Measurements from ENCODE around the gene PPFIBP1. TPM values are rescaled to one million over a fixed set of nuclear protein-coding genes. Genes with fewer than 3 reads are reported as not detected.

The PPFIBP1 gene
- total RNA-seq, 3 donors from 2014 or later, result 34.4 to 86.5 (median 84.0) TPM

DNA sequence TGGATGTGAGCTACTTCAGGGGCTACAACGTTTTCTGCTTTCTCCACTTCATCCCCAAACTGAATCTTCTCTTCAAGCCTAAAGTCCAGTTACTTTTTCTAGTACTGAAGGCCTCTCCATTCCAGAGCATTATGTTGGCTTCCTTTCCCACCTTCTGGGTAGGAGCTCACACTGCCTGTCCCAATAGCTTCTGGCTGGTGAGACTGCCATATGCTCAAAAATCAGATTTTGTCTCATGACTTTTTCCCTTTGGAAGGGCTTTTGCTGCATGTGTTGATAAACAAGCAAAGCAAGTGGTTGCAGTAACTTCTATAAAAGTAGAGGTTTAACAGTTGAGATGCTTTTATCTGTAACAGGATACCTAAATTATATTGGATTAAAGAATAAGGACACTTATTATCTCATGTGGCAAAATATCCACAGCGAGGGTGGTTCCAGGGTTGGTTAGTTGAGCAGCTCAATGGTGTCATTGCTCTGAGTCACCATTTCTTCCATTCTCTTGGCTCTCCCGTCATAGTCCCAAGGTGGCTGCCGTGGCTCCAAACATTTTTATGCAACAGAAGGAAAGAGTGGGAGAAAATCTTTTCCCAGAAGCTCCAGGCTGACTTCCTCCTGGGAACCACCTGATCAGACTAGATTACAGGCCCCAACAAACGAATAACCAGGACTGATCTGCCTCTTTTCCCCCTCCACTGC, 15.1 kb upstream of the PPFIBP1 start:
- no peaks in the 10 kb centered on the region for H3K27me3 ChIP-seq
- H3K27ac ChIP-seq, result no peak overlapping the region
- no peaks in the 10 kb centered on the region for H3K9me3 ChIP-seq
- no peaks in the 10 kb centered on the region for H3K4me1 ChIP-seq
- H3K4me3 ChIP-seq, result no peak overlapping the region
- no peak for DNase-seq (ENCODE audit: low spot score in 2 of 2)
- intact Hi-C loops (cut with DNase I; ENCODE audit: low total_unique reads), result no loop called here
- H3K36me3 ChIP-seq, result no peaks in the 10 kb centered on the region
- TF ChIP-seq CTCF (IDR thresholded peaks at IDR 0.05), result no peak
- no peak for TF ChIP-seq POLR2AphosphoS5 (IDR thresholded peaks at IDR 0.05)
- no peak for TF ChIP-seq POLR2A (IDR thresholded peaks at IDR 0.05)

- peak overlapping the region in 1 of 2 donors; percentile 43 for H3K27ac ChIP-seq
These were observed 12.8 kb upstream of the PPFIBP1 start for GRCh38 chr12:27511031-27511722.

DNA sequence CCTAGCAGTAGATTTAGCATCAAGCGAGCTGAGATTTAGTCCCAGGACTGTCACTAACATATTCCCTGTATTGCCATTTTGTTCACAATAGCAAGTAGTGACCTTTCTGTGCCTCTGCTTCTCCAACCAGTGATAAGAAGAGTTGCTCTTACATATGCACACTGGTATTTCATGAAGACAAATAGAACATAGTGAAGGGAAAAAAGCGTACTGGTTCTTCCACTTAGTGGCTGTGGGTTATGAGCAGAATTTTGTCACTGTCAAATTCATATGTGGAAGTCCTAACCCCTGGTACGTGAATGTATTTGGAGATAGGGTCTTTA, 12.3 kb upstream of the PPFIBP1 start:
- Histone ChIP-seq H3K4me3 (no peak overlapping the region), H3K4me1 (no peaks in the 10 kb centered on the region), H3K9me3 (no peaks in the 10 kb centered on the region), H3K36me3 (no peaks in the 10 kb centered on the region), H3K27ac (peak overlapping the region in 1 of 2 donors; percentile 43), H3K27me3 (no peaks in the 10 kb centered on the region)
- TF ChIP-seq CTCF (IDR thresholded peaks at IDR 0.05), result no peak
- no peak for TF ChIP-seq POLR2AphosphoS5 (IDR thresholded peaks at IDR 0.05)
- TF ChIP-seq POLR2A (IDR thresholded peaks at IDR 0.05), result no peak
- intact Hi-C loops (cut with DNase I; ENCODE audit: low total_unique reads), result no loop called here
- DNase-seq (ENCODE audit: low spot score in 2 of 2), result no peak

More at GRCh38 chr12:27511031-27511722, 12.8 kb upstream of the PPFIBP1 start:
- intact Hi-C loops (cut with DNase I; ENCODE audit: low total_unique reads), result no loop called here
- TF ChIP-seq POLR2A (IDR thresholded peaks at IDR 0.05) (no peak), CTCF (IDR thresholded peaks at IDR 0.05) (no peak), POLR2AphosphoS5 (IDR thresholded peaks at IDR 0.05) (no peak)
- Histone ChIP-seq H3K4me3 (no peak overlapping the region), H3K4me1 (no peaks in the 10 kb centered on the region), H3K36me3 (no peaks in the 10 kb centered on the region), H3K9me3 (no peaks in the 10 kb centered on the region), H3K27me3 (no peaks in the 10 kb centered on the region)
- no peak for DNase-seq (ENCODE audit: low spot score in 2 of 2)

DNA sequence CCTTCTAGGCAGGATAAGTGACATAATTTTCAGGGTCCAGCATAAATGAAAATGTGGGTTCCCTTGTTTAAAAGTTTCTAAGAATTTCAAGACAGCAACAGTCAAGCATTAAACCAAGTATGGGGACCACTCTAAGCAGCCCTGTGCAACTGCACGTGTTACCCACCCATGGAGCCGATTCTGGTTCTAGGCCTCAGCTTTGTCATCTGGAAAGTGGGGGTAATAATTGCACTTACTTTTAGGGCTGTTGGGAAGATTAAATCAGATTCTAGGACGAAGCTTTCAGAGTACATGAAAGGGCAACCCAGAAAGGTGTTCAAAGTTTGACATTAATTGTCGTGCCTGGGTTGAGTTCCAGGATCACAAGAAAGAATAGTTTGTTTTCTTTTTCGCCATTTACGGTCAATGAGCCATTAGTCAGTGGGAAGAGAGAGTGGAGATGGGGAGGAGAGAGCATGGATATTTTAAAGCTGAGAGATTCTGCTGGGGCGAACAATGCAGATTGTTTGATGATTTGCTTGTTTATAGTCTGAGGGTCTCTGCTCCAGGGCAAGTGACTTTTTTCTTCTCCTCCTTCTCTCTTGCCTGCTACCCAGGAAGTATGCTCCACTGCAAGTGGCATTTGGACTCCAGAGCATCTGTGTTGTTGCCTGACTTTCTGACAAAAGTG, 10.7 kb upstream of the PPFIBP1 start:
- no peaks in the 10 kb centered on the region for H3K36me3 ChIP-seq
- no peaks in the 10 kb centered on the region for H3K4me1 ChIP-seq
- H3K9me3 ChIP-seq, result no peaks in the 10 kb centered on the region
- H3K4me3 ChIP-seq, result no peak overlapping the region
- intact Hi-C loops (cut with DNase I; ENCODE audit: low total_unique reads), result no loop called here
- no peak overlapping the region for H3K27ac ChIP-seq
- DNase-seq (ENCODE audit: low spot score in 2 of 2), result no peak
- TF ChIP-seq POLR2AphosphoS5 (IDR thresholded peaks at IDR 0.05), result no peak
- TF ChIP-seq CTCF (IDR thresholded peaks at IDR 0.05), result no peak
- TF ChIP-seq POLR2A (IDR thresholded peaks at IDR 0.05), result no peak
- no peaks in the 10 kb centered on the region for H3K27me3 ChIP-seq

- Histone ChIP-seq H3K36me3 (no peaks in the 10 kb centered on the region), H3K9me3 (no peaks in the 10 kb centered on the region), H3K27me3 (no peaks in the 10 kb centered on the region), H3K4me3 (peak overlapping the region in 1 of 3 donors; percentile 14), H3K4me1 (no peaks in the 10 kb centered on the region), H3K27ac (no peak overlapping the region)
- intact Hi-C loops (cut with DNase I; ENCODE audit: low total_unique reads), result loop anchor here (2.0 kb wide), 1 partner anchor 77 kb away; no protein-coding TSS in a partner anchor
- TF ChIP-seq POLR2A (IDR thresholded peaks at IDR 0.05) (no peak), CTCF (IDR thresholded peaks at IDR 0.05) (no peak), POLR2AphosphoS5 (IDR thresholded peaks at IDR 0.05) (no peak)
- no peak for DNase-seq (ENCODE audit: low spot score in 2 of 2)
These were observed 8.3 kb upstream of the PPFIBP1 start for GRCh38 chr12:27515671-27516070.

Measured in breast epithelium (tissue), 4 donors.